ENCODE results near the gene CHP1. TPM values are rescaled to one million over a fixed set of nuclear protein-coding genes. Genes with fewer than 3 reads are reported as not detected.

CHP1 gene
- polyA plus RNA-seq, 3 donors: 57.2 to 67.2 (median 58.8) TPM

DNA sequence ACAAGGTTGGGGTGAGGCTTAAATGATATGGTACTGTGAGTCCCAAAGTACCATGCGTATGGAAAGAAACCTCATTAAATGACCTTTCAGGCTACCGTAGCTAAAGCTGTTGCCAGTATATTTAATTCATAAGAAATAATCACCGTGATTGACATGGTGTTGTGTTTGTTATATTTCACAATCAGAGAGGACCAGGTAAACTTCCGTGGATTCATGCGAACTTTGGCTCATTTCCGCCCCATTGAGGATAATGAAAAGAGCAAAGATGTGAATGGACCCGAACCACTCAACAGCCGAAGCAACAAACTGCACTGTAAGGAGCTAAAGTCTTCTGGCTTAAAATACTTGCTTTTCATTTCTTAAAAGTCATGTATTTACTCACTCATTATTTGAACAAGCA, 31.5 kb downstream of the CHP1 start:
- Histone ChIP-seq H3K27ac (ENCODE audit: low read depth in 1 of 2, low read length in 2 of 2) (peak overlapping the region in 1 of 2 donors; percentile 29), H3K4me1 (ENCODE audit: control insufficient read depth in 1 of 2, insufficient read depth in 2 of 2, low read length in 2 of 2) (peaks cover 26 to 32% of the 10 kb centered on the region in 2 donors), H3K27me3 (ENCODE audit: control insufficient read depth in 2 of 2, insufficient read depth in 2 of 2, low read length in 2 of 2) (no peaks in the 10 kb centered on the region), H3K36me3 (replicated peaks in 1 of 2; ENCODE audit: control insufficient read depth in 1 of 2, insufficient read depth in 2 of 2, low read length in 2 of 2) (peaks cover 50 to 78% of the 10 kb centered on the region in 2 donors), H2AFZ (ENCODE audit: insufficient read depth, low read depth, low read length, poor library complexity, severe bottlenecking) (no peak overlapping the region), H3K4me3 (replicated peaks in 1 of 3; ENCODE audit: low read depth in 2 of 3, low read length in 3 of 3) (no peak overlapping the region), H3K9ac (ENCODE audit: insufficient read depth, low read length, poor library complexity, severe bottlenecking) (no peak overlapping the region), H4K20me1 (ENCODE audit: insufficient read depth, low read length) (no peaks in the 10 kb centered on the region), H3K79me2 (ENCODE audit: insufficient read depth, low read length) (no peaks in the 10 kb centered on the region), H3K4me2 (replicated peaks; ENCODE audit: extremely low read depth, low read length, poor library complexity, severe bottlenecking) (no peak overlapping the region), H3K9me3 (replicated peaks in 1 of 2; ENCODE audit: control insufficient read depth in 1 of 2, insufficient read depth in 1 of 2, low read length in 2 of 2) (no peaks in the 10 kb centered on the region)
- 100% methylated on average over 4 of the region's 8 CpGs for WGBS (ENCODE audit: insufficient coverage)
- peaks cover 57 to 88% of the 10 kb centered on the region in 2 donors for H3K36me3 Mint-ChIP-seq
- no peak overlapping the region for H3K27ac Mint-ChIP-seq
- H3K4me3 Mint-ChIP-seq: no peak overlapping the region
- DNase-seq: no peak
- peaks cover 0 to 2% (median 0%) of the 10 kb centered on the region in 7 donors for H3K9me3 Mint-ChIP-seq
- intact Hi-C loops (cut with micrococcal nuclease): no loop called here
- peaks cover 0 to 3% (median 0%) of the 10 kb centered on the region in 3 donors for H3K27me3 Mint-ChIP-seq (ENCODE audit: low read depth in 3 of 3)
- peaks cover 34% of the 10 kb centered on the region for H3K4me1 Mint-ChIP-seq
- TF ChIP-seq, protein P1, sequence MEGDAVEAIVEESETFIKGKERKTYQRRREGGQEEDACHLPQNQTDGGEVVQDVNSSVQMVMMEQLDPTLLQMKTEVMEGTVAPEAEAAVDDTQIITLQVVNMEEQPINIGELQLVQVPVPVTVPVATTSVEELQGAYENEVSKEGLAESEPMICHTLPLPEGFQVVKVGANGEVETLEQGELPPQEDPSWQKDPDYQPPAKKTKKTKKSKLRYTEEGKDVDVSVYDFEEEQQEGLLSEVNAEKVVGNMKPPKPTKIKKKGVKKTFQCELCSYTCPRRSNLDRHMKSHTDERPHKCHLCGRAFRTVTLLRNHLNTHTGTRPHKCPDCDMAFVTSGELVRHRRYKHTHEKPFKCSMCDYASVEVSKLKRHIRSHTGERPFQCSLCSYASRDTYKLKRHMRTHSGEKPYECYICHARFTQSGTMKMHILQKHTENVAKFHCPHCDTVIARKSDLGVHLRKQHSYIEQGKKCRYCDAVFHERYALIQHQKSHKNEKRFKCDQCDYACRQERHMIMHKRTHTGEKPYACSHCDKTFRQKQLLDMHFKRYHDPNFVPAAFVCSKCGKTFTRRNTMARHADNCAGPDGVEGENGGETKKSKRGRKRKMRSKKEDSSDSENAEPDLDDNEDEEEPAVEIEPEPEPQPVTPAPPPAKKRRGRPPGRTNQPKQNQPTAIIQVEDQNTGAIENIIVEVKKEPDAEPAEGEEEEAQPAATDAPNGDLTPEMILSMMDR (IDR thresholded peaks at IDR 0.05): no peak

DNA sequence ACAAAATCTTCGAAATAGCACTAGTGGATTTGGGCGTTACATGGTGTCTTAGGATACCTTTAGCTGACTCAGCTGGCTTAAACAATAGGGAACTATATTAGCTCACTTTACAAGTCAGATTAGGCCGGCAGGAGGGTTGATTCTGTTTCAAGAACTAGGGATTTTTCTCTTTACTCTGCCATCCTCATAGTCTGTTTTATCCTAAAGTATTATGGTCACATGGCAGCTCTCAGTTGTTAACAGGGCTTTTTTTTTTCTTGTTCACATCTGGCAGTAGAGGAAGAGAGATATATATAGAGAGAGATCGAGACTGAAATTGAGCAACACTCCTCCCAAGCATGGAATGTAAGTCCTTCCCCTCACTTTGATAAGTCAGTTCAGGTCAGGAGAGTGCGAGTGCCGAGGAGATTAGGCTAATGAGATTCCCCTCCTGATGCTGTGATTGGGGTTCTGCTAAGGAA, 32.9 kb downstream of the CHP1 start:
- H2AFZ ChIP-seq (ENCODE audit: insufficient read depth, low read depth, low read length, poor library complexity, severe bottlenecking): no peak overlapping the region
- no peaks in the 10 kb centered on the region for H3K27me3 ChIP-seq (ENCODE audit: control insufficient read depth in 2 of 2, insufficient read depth in 2 of 2, low read length in 2 of 2)
- H3K79me2 ChIP-seq (ENCODE audit: insufficient read depth, low read length): no peaks in the 10 kb centered on the region
- no peak overlapping the region for H3K4me2 ChIP-seq (replicated peaks; ENCODE audit: extremely low read depth, low read length, poor library complexity, severe bottlenecking)
- H3K9me3 ChIP-seq (replicated peaks in 1 of 2; ENCODE audit: control insufficient read depth in 1 of 2, insufficient read depth in 1 of 2, low read length in 2 of 2): no peaks in the 10 kb centered on the region
- Mint-ChIP-seq H3K9me3 (peaks cover 0 to 2% (median 0%) of the 10 kb centered on the region in 7 donors), H3K36me3 (peaks cover 58 to 91% of the 10 kb centered on the region in 2 donors), H3K27ac (peak overlapping the region in 5 of 7 donors; percentile 63 to 78 (median 68)), H3K4me1 (peaks cover 28% of the 10 kb centered on the region), H3K4me3 (peak overlapping the region in 1 of 2 donors; percentile 61), H3K27me3 (ENCODE audit: low read depth in 3 of 3) (peaks cover 0 to 3% (median 0%) of the 10 kb centered on the region in 3 donors)
- no peak for DNase-seq
- H3K4me3 ChIP-seq (replicated peaks in 1 of 3; ENCODE audit: low read depth in 2 of 3, low read length in 3 of 3): no peak overlapping the region
- H3K27ac ChIP-seq (ENCODE audit: low read depth in 1 of 2, low read length in 2 of 2): peak overlapping the region in 1 of 2 donors; percentile 40
- no peaks in the 10 kb centered on the region for H4K20me1 ChIP-seq (ENCODE audit: insufficient read depth, low read length)
- peaks cover 22 to 26% of the 10 kb centered on the region in 2 donors for H3K4me1 ChIP-seq (ENCODE audit: control insufficient read depth in 1 of 2, insufficient read depth in 2 of 2, low read length in 2 of 2)
- no peak overlapping the region for H3K9ac ChIP-seq (ENCODE audit: insufficient read depth, low read length, poor library complexity, severe bottlenecking)
- H3K36me3 ChIP-seq (replicated peaks in 1 of 2; ENCODE audit: control insufficient read depth in 1 of 2, insufficient read depth in 2 of 2, low read length in 2 of 2): peaks cover 41 to 76% of the 10 kb centered on the region in 2 donors
- 20% methylated on average over 1 of the region's 6 CpGs for WGBS (ENCODE audit: insufficient coverage)
- TF ChIP-seq, protein P1 (IDR thresholded peaks at IDR 0.05): no peak
- intact Hi-C loops (cut with micrococcal nuclease): no loop called here

Measured in CD14-positive monocyte (primary cell).